Stimulated activated CD4-positive, alpha-beta T cell treated with anti-CD3 and anti-CD28 coated beads, Interleukin-15, amount 100 ng/mL, for 1 hour (primary cell): ENCODE results near the gene LYPD5.
"Not testable (repeated sequence)": the region's sequence is repeated elsewhere in the genome, so short reads cannot be mapped to it uniquely, and the experiment has no call there.

Experiments
- DNase-seq, 2 donors: peaks; one replicate each; pipeline ENCODE4 v3.0.0-alpha.2; 2020; ENCODE audit warnings: low read depth in 1 of 2, low spot score in 1 of 2

LYPD5 gene

DNA sequence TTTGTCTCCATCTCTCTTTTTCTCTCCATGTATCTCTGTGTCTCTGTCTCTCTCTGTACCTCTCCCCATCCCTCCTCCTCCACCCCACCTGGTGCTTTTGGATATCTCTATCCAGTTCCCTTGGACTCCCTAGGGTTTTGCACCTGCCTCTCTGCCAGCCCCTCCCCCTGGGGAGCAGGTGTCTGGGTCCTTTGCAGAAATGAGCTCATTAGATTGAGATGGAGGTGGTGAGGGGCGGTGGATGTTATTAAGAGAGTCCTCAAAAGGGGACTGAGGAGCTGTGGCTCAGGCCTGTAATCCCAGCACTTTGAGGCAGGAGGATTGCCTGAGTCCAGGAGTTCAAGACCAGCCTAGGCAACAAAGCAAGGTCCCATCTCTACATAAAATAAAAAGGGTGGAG lies 23.6 kb downstream of the LYPD5 start:
- no peak for DNase-seq

DNA sequence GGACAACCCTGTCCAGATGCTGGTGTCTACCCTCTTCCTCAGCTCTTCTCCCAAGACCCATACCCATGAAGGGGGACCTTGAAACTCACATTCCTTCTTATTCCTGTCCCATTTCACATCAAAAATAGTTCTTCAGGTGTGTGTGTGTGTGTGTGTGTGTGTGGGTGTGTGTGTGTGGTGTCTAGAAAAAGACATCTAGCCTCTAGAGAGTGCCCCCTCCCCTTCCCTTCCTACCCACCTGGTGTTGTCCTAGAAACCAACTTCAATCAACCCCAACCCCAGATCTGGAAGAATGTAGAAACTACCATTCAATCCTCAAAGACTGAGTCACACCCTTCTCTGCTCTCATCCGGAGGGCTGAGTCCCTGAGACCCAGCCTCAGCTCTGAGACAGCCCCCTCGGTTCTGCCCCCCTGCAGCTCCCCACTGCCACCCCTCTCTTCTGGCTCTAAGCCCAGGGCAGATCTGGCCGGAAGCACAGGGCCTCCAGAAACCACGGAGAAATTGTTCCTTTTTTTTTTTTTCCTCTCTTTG lies 25.0 kb downstream of the LYPD5 start:
- DNase-seq: no peak

GRCh38 chr19:43776286-43776685 lies 26.0 kb downstream of the LYPD5 start:
- DNase-seq: peak in 1 of 2 donors; percentile 61

DNA sequence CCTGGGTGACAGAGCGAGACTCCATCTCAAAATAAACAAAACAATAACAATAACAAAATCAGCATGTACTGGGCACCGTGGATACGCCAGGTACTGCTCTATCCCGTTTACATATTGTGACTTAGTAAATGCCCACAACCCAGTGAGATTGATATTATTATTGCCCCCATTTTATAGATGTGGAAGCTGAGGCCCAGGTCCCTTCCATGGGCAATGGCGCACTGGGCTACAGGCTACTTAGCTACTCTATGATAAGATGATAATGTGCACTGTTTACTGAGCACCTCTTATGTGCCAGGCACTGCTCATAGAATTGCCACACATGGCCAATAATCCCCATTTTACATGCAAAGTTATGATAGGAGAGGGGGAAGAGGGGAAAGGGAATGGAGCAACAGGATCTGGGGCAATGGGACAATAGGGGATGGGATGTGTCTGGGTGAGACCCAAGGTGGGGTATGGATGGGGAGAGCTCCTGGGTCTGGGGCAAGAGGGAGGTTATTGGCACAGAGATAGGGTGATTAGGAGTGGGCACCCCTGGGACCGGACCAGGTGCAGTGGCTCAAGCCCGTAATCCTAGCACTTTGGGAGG lies 26.9 kb downstream of the LYPD5 start:
- no peak for DNase-seq

DNA sequence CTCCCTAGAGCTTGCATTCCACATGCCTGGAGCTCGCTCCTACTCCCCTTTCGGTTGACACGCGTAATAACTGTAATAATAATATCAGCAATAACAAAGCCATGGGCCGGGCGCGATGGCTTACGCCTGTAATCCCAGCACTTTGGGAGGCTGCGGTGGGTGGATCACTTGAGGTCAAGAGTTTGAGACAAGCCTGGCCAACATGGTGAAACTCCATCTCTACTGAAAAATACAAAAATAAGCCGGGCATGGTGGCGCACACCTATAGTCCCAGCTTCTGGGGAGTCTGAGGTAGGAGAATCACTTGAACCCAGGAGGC lies 27.3 kb downstream of the LYPD5 start:
- not testable (repeated sequence) for DNase-seq

GRCh38 chr19:43774103-43774939 lies 27.9 kb downstream of the LYPD5 start:
- DNase-seq: no peak

DNA sequence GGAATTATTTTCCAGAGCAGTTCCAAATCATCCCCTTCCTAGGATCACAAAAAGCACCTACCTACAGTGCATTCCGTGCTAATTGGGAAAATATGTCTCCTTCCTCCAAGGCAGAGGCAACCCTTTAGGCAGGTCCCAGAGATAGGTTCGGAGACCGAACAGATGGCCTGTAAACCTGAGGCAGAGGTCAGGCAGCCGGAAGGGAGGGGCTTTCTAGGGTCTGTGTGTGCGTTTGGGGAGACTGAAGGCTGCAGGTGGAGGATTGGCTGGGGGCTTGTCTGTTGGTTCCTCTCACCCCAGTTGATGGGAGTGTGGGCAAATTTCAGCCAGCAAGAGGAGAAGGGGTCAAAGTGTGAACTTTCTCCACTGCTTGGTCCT lies 28.5 kb downstream of the LYPD5 start:
- DNase-seq: no peak

GRCh38 chr19:43769256-43769655 lies 33.0 kb downstream of the LYPD5 start:
- no peak for DNase-seq

DNA sequence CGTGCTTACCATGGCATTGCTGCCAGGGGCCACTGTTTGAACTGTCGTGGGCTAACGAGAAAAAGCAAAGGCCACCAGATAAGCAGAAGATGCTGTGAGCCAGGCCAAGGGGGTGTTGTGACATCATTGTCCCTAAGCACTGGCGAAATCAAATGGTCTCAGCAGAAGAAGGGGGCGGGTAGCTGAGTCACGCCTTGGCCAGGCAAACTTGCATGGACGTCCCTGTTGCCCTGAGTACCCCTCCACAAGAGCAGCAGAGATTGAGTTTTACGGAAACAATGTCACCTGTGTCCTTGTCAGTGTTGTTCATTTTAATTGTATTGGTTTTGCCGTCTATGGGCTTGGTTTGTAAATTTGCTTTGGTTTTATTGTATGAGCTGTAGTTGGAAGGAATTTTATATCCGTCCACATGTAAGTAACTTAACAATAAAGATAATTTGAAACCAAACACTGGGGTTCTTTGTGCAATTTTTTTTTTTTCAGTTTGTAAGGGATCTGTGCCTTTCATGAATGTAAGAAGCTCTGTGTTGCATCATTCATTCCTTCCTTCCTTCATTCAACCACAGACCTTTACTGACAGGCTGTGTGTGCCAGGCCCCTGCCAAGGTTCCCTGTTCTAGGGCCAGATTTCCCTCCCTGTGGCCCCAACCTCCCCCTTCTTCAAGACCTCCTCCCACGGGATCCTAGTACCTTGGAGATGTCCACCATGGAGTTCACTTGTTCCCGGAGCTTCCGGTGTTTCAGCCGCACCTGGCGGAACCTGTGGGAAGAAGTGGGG lies 33.8 kb downstream of the LYPD5 start:
- DNase-seq: no peak

- no peak for DNase-seq
These were observed 34.4 kb downstream of the LYPD5 start for GRCh38 chr19:43767818-43768217.

DNA sequence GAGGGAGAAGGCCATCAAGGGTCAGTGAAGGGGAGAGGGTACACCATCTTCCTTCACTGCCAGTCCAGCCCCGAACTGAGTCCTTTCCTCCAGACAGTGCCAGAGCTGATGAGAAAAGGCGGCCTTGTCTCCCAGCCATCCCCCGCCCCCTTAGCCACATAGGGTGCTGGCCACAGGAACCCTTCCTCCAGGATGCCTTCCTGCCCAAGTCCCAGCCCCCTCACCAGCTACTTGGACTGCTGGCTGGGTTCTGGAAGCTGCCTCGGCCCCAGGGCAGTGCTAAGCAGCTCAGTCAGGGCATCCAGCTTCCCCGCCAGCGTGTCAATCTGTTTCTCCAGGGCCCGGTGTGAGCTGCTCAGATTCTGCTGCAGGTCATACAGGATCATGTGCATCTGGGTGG lies 34.9 kb downstream of the LYPD5 start:
- DNase-seq: no peak

GRCh38 chr19:43766755-43767043 lies 35.5 kb downstream of the LYPD5 start:
- no peak for DNase-seq

DNA sequence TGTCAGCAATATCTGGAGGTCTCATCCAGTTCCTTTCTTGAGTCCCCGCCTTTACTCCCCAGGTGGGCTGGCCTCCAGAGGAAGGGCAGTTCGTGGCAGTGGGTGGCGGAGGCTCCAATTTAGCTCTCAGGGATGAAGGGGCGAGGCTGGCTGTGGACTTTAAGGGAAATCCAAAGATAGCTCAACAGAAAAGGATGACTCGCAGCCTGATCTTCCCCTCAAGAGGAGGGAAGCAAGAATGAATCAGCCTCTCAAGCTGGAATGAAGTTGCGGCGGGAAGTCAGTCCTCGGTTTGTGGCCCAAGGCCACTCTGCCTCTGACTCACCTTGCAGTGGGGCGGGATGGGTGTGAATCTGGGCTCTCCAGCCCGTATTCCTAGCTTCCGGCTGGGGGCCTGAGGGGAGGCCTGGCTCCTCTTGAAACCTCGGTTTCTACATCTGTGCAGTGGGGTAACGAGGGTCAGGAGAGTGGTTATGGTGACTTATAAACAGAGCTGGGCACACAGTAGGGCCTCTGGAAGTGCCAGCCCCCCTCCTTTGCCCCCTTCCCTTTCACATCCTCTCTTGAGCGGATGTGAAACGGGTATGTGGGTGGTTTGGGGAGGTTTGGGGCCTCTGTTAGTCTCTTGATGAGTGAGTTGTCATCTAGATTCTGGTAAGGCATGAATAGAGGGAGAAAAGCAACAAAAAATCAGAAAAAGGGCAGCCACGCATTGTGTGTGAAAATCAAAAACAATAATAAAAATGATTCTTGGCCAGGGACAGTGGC lies 37.0 kb downstream of the LYPD5 start:
- DNase-seq: peak; percentile 34 to 60

- not testable (repeated sequence) for DNase-seq
These were observed 37.6 kb downstream of the LYPD5 start for GRCh38 chr19:43764684-43765083.

DNA sequence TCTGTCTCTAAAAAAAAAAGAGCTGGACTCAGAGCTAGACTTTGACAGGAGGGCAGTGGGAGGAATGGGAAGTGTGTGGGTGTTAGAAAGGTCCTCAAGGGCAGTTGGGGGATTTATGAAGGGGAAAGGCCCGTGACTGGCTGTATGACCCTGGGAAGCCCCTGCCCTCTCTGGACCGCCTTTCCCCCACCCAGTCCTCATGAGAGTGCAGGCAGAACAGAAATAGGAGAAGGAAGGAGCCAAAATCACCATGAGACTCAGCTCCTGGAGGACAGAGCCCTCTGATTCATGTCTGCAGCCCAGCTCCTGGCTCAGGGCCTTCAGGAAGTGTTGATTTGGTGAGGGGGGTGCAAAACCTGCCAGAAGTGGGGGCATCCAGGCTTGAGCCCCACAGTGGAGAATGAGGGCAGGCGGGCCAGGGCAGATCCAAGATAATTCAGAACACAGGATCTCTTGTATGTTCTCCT lies 38.7 kb downstream of the LYPD5 start:
- no peak for DNase-seq

DNA sequence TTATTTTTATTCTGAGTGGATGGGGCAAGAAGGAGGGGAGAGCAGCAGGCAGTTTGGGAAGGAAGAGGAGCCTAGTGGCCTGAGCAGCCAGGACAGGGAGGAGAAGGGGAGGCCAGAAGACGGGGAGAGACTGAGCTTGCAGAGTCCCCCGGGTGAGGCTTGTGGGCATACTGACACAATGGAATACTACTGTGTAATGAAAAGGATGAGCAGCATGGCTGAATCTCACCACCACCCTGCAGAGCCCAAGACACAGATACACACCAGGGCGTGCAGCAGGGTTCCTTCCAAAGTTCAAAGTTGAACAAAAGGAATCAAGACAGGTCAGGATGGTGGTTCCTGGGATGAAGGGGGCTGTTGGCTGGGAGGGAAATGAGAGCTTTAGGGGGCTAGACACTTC lies 39.4 kb downstream of the LYPD5 start:
- no peak for DNase-seq

GRCh38 chr19:43760941-43761340 lies 41.3 kb downstream of the LYPD5 start:
- DNase-seq: no peak

- no peak for DNase-seq
These were observed 42.7 kb downstream of the LYPD5 start for GRCh38 chr19:43759515-43759914.

DNA sequence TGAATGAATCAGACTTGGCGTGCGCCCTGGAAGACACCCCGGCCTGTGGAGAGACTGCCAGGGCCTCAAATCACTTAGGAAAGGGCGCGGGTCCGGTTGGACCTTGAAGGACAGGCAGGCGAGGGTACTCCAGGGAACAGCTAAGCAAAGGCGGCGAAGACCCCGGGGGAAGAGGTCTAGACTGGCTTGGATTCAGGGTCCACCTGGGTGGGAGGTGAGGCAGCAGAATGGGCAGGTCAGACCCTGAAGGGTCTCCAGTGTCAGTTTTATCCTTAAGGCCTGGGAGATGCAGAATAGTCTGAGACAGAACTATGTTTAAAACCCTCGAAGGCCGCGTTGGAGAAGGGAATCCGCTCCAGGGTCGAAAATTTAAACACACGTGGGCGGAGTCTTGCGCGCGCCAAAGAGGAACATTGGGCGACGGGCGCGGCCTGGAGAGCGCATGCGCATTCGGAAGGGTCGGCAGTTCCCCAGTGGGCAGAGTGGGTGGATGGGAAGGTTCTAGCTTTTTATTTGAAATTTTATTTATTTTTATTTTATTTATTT lies 46.9 kb downstream of the LYPD5 start:
- DNase-seq: peak; percentile 50 to 59

DNA sequence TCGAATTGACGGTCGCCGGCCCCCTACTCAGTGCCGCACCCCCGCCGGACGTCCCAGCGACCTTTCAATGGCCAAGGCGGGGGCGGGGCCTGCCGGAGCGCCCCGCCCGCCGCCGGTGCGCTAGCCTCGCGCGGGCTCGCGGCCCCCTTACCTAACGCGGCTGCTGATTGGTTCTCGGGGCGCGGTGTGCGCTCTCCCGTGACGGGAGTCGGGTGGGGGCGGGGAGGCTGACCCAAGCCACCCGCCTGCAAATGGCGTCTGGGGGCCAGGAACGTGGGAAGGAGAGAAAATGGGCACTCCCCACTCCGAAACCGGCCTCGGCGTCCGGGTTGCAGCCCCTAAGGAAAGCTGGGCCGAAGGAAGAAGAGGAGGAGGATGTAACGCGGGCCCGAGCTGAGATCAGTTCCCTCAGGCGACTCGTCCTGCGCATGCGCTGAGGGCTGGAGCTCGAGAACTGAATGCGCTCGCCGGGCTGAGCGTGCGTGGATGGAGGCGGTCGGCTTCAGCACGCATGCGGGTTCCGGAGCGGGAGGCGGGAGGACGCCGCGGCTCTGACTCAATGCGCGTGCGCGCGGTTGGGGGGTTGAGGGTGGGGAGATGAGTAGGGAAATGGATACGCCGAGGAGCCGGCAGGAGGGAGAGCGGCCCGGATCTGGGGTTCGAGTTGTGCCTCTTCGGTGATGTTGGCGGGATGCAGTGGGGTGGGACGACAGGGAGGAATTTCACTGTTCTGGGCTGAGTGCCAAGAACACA lies 47.6 kb downstream of the LYPD5 start, which contains the start of gene SMG9:
SMG9 (minus strand) TSS at position 460 of the 753 bp plus-strand sequence. CDS start 4,221 bp downstream, outside the sequence.
- peak; percentile 98 for DNase-seq
